Transverse colon (tissue), 4 donors: Measurements from ENCODE around the gene NMT2. TPM values are rescaled to one million over a fixed set of nuclear protein-coding genes. Genes with fewer than 3 reads are reported as not detected.

Experiments used
- DNase-seq: peaks from one replicate; pipeline ENCODE4 v3.0.0-alpha.2; 2019
- H3K27ac ChIP-seq, 4 donors: fragments of 200-600 bp; sonication (generic); 2 replicates each; pipeline ENCODE4 v1.5.1; 2016 to 2018; ENCODE audit warnings: inconsistent platforms in 4 of 4
- H3K27me3 ChIP-seq: fragments of 200-600 bp; sonication (generic); 2 replicates; pipeline ENCODE4 v1.5.1; 2017; ENCODE audit warnings: inconsistent platforms
- H3K36me3 ChIP-seq, 4 donors: fragments of 200-600 bp; sonication (generic); 2 replicates each; pipeline ENCODE4 v1.5.1; 2017 to 2019; ENCODE audit warnings: inconsistent platforms in 4 of 4
- H3K4me1 ChIP-seq, 4 donors: fragments of 200-600 bp; sonication (generic); 2 replicates each; pipeline ENCODE4 v1.5.1; 2017 to 2020; ENCODE audit warnings: inconsistent platforms in 4 of 4
- H3K4me3 ChIP-seq, 4 donors: fragments of 200-600 bp; sonication (generic); 1 replicate in 1 of 4; 2 replicates in 3 of 4; pipeline versions ENCODE4 v1.5.1 to v1.6.1; 2017 to 2019; ENCODE audit warnings: inconsistent platforms in 4 of 4
- H3K9me3 ChIP-seq, 2 donors: fragments of 200-600 bp; sonication (generic); 2 replicates each; pipeline ENCODE4 v1.5.1; 2017 to 2019; ENCODE audit warnings: inconsistent platforms in 2 of 2
- CTCF ChIP-seq, 5 experiments: fragments of 200-600 bp in 3 of 5; fragments of 450-650 bp in 2 of 5; sonication (generic) in 3 of 5; IDR thresholded peaks; 1 replicate in 2 of 5; 2 replicates in 3 of 5; pipeline ENCODE4 v1.5.1; 2016 to 2017; ENCODE audit warnings: antibody characterized with exemption in 5 of 5, inconsistent platforms in 3 of 5, mild to moderate bottlenecking in 2 of 5, moderate library complexity in 1 of 5
- EP300 ChIP-seq: sonication (generic); formaldehyde crosslinking; IDR thresholded peaks from one replicate; pipeline ENCODE4 v1.6.1; 2017; ENCODE audit warnings: antibody characterized with exemption, low read depth
- POLR2A ChIP-seq: fragments of 450-650 bp; IDR thresholded peaks from one replicate; pipeline ENCODE4 v1.6.1; 2016; ENCODE audit warnings: antibody characterized with exemption, mild to moderate bottlenecking, moderate library complexity
- POLR2AphosphoS5 ChIP-seq, 3 donors: sonication (generic); formaldehyde crosslinking; IDR thresholded peaks; one replicate each; pipeline ENCODE4 v1.6.1; 2016; ENCODE audit warnings: antibody characterized with exemption in 3 of 3
- WGBS, 2 donors: methylation state at CpG; one replicate each; pipeline ENCODE4 v1.1.5; 2018; ENCODE audit warnings: low coverage in 1 of 2; 5-methylcytosine and 5-hydroxymethylcytosine counted together
- in situ Hi-C, 4 donors: fragments of 200-750 bp; cut with MboI; loops; one replicate each; pipeline versions ENCODE4 v1.15.0 to v1.15.1; 2017; ENCODE audit warnings: low sequenced_read_pairs in 3 of 4, low pct_ligation_motif_present in 1 of 4, low pct_unique_long_range_greater_than_20kb in 1 of 4
- intact Hi-C: fragments of 100-400 bp; cut with DNase I; formaldehyde crosslinking; loops from one replicate; pipeline ENCODE4 v1.15.1; 2023; ENCODE audit warnings: low total_unique reads
- total RNA-seq, 4 donors: library from RNA; depleted of rRNA; stranded (reverse); fragments of >200 nt; gene quantifications; one replicate each; pipeline ENCODE4 v1.1.0, GENCODE V29; 2016

The NMT2 gene
- total RNA-seq, 4 donors from 2014 or later, result 5.2 to 39.3 (median 33.8) TPM

GRCh38 chr10:15197276-15197675, 28.8 kb upstream of the NMT2 start:
- 63 to 65% methylated on average over 2 of the region's 2 CpGs for WGBS, 2 donors
- Histone ChIP-seq H3K4me1 (no peaks in the 10 kb centered on the region), H3K27ac (no peak overlapping the region), H3K9me3 (no peaks in the 10 kb centered on the region), H3K36me3 (no peaks in the 10 kb centered on the region), H3K4me3 (no peak overlapping the region), H3K27me3 (no peaks in the 10 kb centered on the region)
- in situ Hi-C loops (no loop called here), intact Hi-C loops (no loop called here)
- DNase-seq, result no peak
- TF ChIP-seq CTCF (IDR thresholded peaks at IDR 0.05) (no peak), EP300 (no peak), POLR2AphosphoS5 (IDR thresholded peaks at IDR 0.05) (no peak), POLR2A (no peak)

- intact Hi-C loops, result loop anchor here (1.0 kb wide), 1 partner anchor 16 kb away; no protein-coding TSS in a partner anchor
- Histone ChIP-seq H3K4me1 (no peaks in the 10 kb centered on the region), H3K27me3 (no peaks in the 10 kb centered on the region), H3K9me3 (no peaks in the 10 kb centered on the region), H3K4me3 (no peak overlapping the region), H3K36me3 (no peaks in the 10 kb centered on the region), H3K27ac (no peak overlapping the region)
- WGBS, 2 donors, result 70 to 76% methylated on average over 2 to 12 of the region's 12 CpGs
- TF ChIP-seq CTCF (IDR thresholded peaks at IDR 0.05), result no peak
- TF ChIP-seq POLR2A, result no peak
- no peak for TF ChIP-seq POLR2AphosphoS5 (IDR thresholded peaks at IDR 0.05)
- TF ChIP-seq EP300, result no peak
- in situ Hi-C loops, result no loop called here
- DNase-seq, result no peak
Measured at GRCh38 chr10:15196021-15196834, 27.7 kb upstream of the NMT2 start.

DNA sequence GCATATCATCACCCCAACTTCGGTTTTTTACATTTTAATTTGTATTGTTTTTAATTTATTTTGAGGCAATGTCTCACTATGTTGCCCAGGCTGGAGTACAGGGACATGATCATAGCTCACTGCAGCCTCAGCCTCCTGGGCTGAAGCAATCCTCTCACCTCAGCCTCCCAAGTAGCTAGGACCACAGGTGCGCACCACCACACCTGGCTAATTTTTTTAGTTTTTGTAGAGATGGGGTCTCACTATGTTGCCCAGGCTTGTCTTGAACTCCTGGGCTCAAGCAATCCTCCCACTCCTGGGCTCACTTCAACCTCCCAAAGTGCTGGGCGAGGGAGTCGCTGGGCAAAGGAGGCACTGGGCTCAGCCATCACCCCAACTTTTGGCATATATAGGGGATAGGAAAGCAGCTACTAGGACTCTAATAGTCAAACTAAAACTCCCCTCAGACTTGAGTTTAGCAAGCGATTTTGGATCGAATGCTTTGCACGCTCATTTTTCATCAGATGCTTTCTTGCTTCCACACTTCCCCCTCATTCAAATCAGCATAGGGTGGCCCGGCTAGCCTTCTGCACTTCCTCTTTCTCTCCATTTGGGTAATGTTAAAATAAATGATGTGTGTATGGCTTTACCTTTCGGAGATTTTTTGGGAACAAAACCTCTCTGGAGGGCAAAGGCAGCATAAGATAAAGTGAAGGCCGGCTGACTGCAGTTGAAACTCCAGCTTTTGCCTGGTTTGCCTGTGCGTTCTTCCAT, 20.8 kb upstream of the NMT2 start:
- no peak for DNase-seq
- TF ChIP-seq POLR2A (no peak), POLR2AphosphoS5 (IDR thresholded peaks at IDR 0.05) (no peak), EP300 (no peak), CTCF (IDR thresholded peaks at IDR 0.05) (no peak)
- intact Hi-C loops (no loop called here), in situ Hi-C loops (no loop called here)
- Histone ChIP-seq H3K27ac (no peak overlapping the region), H3K4me1 (no peaks in the 10 kb centered on the region), H3K4me3 (no peak overlapping the region), H3K36me3 (no peaks in the 10 kb centered on the region), H3K27me3 (no peaks in the 10 kb centered on the region), H3K9me3 (no peaks in the 10 kb centered on the region)
- 83 to 86% methylated on average over 7 to 11 of the region's 11 CpGs for WGBS, 2 donors

DNA sequence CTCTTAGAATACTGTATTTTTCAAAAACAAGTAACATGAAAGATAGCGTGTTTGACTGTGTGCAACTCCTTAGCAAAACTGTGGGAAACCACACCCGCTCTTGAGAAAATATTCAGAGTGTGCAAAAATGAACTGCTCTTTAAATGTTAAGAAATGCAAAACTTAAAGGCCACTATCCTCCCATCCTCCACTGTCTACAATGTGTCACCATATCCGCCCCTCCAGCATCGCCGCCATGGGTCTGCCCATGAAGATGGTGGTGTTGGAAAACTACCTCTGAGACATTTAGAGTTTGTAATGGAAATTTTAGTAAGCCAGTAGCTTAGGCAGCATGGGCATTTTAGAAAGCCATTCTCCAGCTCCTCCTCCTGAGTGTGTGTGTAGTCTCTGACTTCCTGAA, 20.1 kb upstream of the NMT2 start:
- no peaks in the 10 kb centered on the region for H3K4me1 ChIP-seq
- no peaks in the 10 kb centered on the region for H3K36me3 ChIP-seq
- H3K9me3 ChIP-seq, result no peaks in the 10 kb centered on the region
- TF ChIP-seq EP300 (no peak), POLR2A (no peak), CTCF (IDR thresholded peaks at IDR 0.05) (no peak), POLR2AphosphoS5 (IDR thresholded peaks at IDR 0.05) (no peak)
- intact Hi-C loops (no loop called here), in situ Hi-C loops (no loop called here)
- H3K4me3 ChIP-seq, result no peak overlapping the region
- DNase-seq, result no peak
- H3K27me3 ChIP-seq, result no peaks in the 10 kb centered on the region
- no peak overlapping the region for H3K27ac ChIP-seq
- WGBS, 2 donors, result 81 to 83% methylated on average over 5 of the region's 5 CpGs
